ENCODE data around the gene ADAMTS9.

DNA sequence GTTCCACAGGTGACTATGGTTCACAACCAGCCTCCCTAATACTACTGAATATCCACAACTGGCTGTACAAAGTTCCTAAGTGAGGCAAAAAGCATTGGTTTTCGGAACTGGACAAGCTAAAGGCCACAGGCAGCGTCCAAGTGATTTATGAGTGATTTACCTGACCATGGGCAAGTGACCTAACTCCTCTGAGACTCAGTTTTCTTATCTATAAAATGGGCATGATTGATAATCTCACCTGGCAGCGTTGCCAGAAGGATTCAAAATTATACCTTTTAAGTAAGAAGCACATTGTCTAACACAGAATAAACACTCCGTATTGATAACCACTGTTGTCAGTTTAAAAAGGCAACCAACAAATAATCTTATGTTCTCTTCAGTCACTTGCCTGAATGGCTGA, 29.8 kb downstream of the ADAMTS9 start:
- TF ChIP-seq, protein P1, sequence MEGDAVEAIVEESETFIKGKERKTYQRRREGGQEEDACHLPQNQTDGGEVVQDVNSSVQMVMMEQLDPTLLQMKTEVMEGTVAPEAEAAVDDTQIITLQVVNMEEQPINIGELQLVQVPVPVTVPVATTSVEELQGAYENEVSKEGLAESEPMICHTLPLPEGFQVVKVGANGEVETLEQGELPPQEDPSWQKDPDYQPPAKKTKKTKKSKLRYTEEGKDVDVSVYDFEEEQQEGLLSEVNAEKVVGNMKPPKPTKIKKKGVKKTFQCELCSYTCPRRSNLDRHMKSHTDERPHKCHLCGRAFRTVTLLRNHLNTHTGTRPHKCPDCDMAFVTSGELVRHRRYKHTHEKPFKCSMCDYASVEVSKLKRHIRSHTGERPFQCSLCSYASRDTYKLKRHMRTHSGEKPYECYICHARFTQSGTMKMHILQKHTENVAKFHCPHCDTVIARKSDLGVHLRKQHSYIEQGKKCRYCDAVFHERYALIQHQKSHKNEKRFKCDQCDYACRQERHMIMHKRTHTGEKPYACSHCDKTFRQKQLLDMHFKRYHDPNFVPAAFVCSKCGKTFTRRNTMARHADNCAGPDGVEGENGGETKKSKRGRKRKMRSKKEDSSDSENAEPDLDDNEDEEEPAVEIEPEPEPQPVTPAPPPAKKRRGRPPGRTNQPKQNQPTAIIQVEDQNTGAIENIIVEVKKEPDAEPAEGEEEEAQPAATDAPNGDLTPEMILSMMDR (IDR thresholded peaks at IDR 0.05; ENCODE audit: extremely low read depth in 1 of 2, insufficient read depth in 1 of 2, low read depth in 1 of 2, low read length in 2 of 2) = no peak
- no peak for TF ChIP-seq POLR2A (IDR thresholded peaks at IDR 0.05; ENCODE audit: low read depth, low read length)
